Esophagus (tissue), 2 donors: ENCODE results near the gene MRRF. TPM values are rescaled to one million over a fixed set of nuclear protein-coding genes. Genes with fewer than 3 reads are reported as not detected.
A peak's percentile ranks its signal among the peaks of the same experiment; 100 is the strongest.

Experiments used
- H3K27ac ChIP-seq, 2 donors: one replicate each; pipeline ENCODE4 v1.5.1; 2013; ENCODE audit warnings: low read depth in 2 of 2, mild to moderate bottlenecking in 2 of 2, inconsistent platforms in 1 of 2, low read length in 1 of 2, moderate library complexity in 1 of 2
- H3K27me3 ChIP-seq, 2 donors: one replicate each; pipeline ENCODE4 v1.6.1; 2013; ENCODE audit warnings: low read length in 2 of 2, control low read depth in 1 of 2, mild to moderate bottlenecking in 1 of 2; ENCODE audit not compliant: insufficient read depth in 2 of 2, control insufficient read depth in 1 of 2
- H3K36me3 ChIP-seq, 2 donors: one replicate each; pipeline ENCODE4 v1.6.1; 2013; ENCODE audit warnings: low read length in 1 of 2; ENCODE audit not compliant: control insufficient read depth in 2 of 2, insufficient read depth in 2 of 2
- H3K4me1 ChIP-seq, 2 donors: one replicate each; pipeline ENCODE4 v1.6.1; 2013; ENCODE audit warnings: low read length in 1 of 2; ENCODE audit not compliant: control insufficient read depth in 2 of 2, insufficient read depth in 2 of 2
- H3K4me3 ChIP-seq, 2 donors: one replicate each; pipeline ENCODE4 v1.5.1; 2013; ENCODE audit warnings: low read length in 2 of 2, mild to moderate bottlenecking in 2 of 2, low read depth in 1 of 2, moderate library complexity in 1 of 2
- H3K9me3 ChIP-seq, 2 donors: one replicate each; pipeline ENCODE4 v1.6.1; 2013; ENCODE audit warnings: mild to moderate bottlenecking in 2 of 2, low read depth in 1 of 2, low read length in 1 of 2, moderate library complexity in 1 of 2; ENCODE audit not compliant: control insufficient read depth in 2 of 2, insufficient read depth in 1 of 2
- WGBS, 2 donors: extraction: QIAGEN DNeasy Blood & Tissue Kit; methylation state at CpG; one replicate each; pipeline ENCODE4 v1.1.7; 2013; 5-methylcytosine and 5-hydroxymethylcytosine counted together
- polyA plus RNA-seq, 2 donors: library from polyadenylated mRNA; stranded (reverse); fragments of 200-250 nt; gene quantifications; one replicate each; pipeline ENCODE4 v1.2.3, GENCODE V29; 2013
- donor health status: healthy with polysubstance abuse.
- donor health status: Bipolar disorder and iron deficiency.

The MRRF gene
- polyA plus RNA-seq, 2 donors: 22.4 to 36.3 TPM

DNA sequence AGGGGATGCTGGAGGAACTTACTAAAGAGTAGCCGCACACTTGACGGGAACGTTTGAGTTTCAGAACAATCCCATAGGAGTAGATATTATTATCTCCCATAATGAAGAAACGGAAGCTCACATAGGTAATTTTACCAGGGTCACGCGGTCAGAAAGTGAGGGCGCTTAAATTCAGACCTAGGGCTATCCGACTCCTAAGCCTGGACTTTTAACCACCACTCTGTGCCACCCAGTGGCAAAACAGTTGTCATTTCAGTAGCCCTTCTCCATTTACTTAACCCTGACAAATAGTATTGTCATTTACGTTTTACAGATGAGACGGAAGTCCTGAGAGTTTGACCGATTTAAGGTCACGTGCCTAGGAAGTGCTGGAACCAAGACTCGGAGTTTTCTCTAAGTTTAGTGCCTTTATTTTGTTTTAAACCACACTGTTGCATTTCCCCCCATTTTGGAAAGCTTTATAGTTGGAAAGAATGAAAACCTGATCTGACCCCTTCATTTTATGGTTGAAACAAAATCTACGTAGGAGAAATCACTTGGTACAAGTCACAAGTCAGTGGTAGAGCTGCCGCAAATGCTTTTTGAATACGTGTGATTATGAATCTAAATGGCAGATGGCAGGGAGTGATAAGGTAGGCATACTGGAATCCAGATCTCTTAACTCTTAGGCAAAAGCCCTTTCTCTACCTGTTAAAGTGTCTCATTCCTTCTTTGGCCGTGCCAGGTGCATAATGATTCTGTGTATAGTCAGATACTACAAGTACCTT is 650 bp downstream of the MRRF start:
- H3K4me1 ChIP-seq: peaks cover 0 to 6% of the 10 kb centered on the region in 2 donors

DNA sequence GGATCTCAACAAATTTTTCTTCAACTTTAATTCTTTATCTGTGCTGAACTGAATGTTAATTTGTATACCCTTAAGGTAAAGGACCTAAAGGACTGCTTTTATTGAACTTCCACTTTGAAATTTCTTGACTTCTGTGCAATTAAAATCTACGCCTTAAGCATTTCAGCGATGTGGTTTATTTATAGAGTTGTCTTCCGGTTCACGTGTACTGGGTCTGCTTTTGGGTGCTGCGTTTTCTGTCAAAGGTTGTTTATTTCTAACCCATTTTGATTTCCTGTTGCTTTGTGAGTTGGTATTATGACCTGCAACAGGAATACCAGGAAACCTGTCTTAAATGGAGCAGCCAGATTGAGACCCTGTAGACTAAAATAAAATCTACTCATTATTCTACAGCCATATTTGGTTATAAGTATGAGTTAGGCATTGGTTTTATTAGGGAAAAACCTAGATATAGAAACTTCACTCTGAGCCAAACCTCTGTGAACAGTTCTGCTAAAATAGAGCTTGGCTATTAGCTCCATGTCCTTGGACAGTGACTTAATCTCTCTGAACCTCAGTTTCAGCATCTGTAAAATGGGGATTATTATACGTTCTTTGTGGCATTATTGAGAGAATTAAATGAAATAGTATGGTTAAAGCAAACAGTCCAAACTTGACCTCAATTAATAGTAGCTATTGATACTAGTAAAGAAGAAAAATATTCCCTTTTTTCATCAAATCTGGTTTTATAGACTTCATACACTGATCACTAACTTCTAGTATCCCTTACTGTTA is 3.5 kb downstream of the MRRF start:
- WGBS, 2 donors: 81 to 87% methylated on average over 6 of the region's 6 CpGs
- Histone ChIP-seq H3K36me3 (peaks cover 0 to 5% of the 10 kb centered on the region in 2 donors), H3K27me3 (no peaks in the 10 kb centered on the region), H3K4me1 (no peaks in the 10 kb centered on the region), H3K4me3 (no peak overlapping the region), H3K27ac (no peak overlapping the region), H3K9me3 (no peaks in the 10 kb centered on the region)

More for the DNA sequence above, 650 bp downstream of the MRRF start:
- no peaks in the 10 kb centered on the region for H3K27me3 ChIP-seq
- H3K4me3 ChIP-seq: peak overlapping the region; percentile 72 to 87
- H3K27ac ChIP-seq: peak overlapping the region; percentile 88 to 94
- peaks cover 0 to 7% of the 10 kb centered on the region in 2 donors for H3K36me3 ChIP-seq
- 6 to 9% methylated on average over 17 of the region's 17 CpGs for WGBS, 2 donors
- H3K9me3 ChIP-seq: no peaks in the 10 kb centered on the region

DNA sequence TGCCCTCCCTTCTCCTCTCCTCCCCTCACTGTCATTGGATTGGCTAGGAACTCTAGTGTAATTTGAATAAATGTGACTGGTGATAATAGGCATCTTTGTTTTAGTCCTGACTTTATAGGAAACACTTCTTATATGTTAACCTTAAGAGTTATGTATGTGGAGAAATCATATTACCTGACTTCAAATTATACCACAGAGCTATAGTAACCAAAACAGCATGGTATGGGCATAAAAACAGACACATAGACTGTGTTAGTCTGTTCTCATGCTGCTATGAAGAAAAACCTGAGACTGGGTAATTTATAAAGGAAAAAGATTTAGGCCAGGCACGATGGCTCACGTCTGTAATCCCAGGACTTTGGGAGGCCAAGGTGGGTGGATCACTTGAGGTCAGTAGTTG is 9.4 kb downstream of the MRRF start:
- Histone ChIP-seq H3K9me3 (no peaks in the 10 kb centered on the region), H3K27ac (no peak overlapping the region), H3K36me3 (peaks cover 0 to 6% of the 10 kb centered on the region in 2 donors), H3K4me3 (no peak overlapping the region), H3K4me1 (no peaks in the 10 kb centered on the region), H3K27me3 (no peaks in the 10 kb centered on the region)
- 93 to 100% methylated on average over 2 of the region's 2 CpGs for WGBS, 2 donors

GRCh38 chr9:122276096-122276495 is 11.4 kb downstream of the MRRF start:
- no peak overlapping the region for H3K4me3 ChIP-seq
- WGBS, 2 donors: 91 to 95% methylated on average over 7 of the region's 7 CpGs
- no peaks in the 10 kb centered on the region for H3K27me3 ChIP-seq
- H3K4me1 ChIP-seq: no peaks in the 10 kb centered on the region
- H3K36me3 ChIP-seq: peaks cover 3 to 7% of the 10 kb centered on the region in 2 donors
- no peaks in the 10 kb centered on the region for H3K9me3 ChIP-seq
- no peak overlapping the region for H3K27ac ChIP-seq

- peaks cover 3 to 8% of the 10 kb centered on the region in 2 donors for H3K36me3 ChIP-seq
- H3K4me3 ChIP-seq: no peak overlapping the region
- H3K27me3 ChIP-seq: no peaks in the 10 kb centered on the region
- no peaks in the 10 kb centered on the region for H3K4me1 ChIP-seq
- no peaks in the 10 kb centered on the region for H3K9me3 ChIP-seq
- WGBS, 2 donors: 97 to 98% methylated on average over 10 of the region's 10 CpGs
- H3K27ac ChIP-seq: no peak overlapping the region
Measured at GRCh38 chr9:122277285-122277897, 12.7 kb downstream of the MRRF start.

GRCh38 chr9:122281368-122281767 is 16.7 kb downstream of the MRRF start:
- Histone ChIP-seq H3K4me3 (no peak overlapping the region), H3K36me3 (peaks cover 10 to 13% of the 10 kb centered on the region in 2 donors), H3K9me3 (no peaks in the 10 kb centered on the region), H3K4me1 (no peaks in the 10 kb centered on the region), H3K27ac (no peak overlapping the region), H3K27me3 (no peaks in the 10 kb centered on the region)
- 91 to 92% methylated on average over 5 of the region's 5 CpGs for WGBS, 2 donors

GRCh38 chr9:122286764-122287163 is 22.1 kb downstream of the MRRF start:
- no peaks in the 10 kb centered on the region for H3K4me1 ChIP-seq
- peaks cover 7 to 17% of the 10 kb centered on the region in 2 donors for H3K36me3 ChIP-seq
- H3K27me3 ChIP-seq: no peaks in the 10 kb centered on the region
- H3K4me3 ChIP-seq: no peak overlapping the region
- no peak overlapping the region for H3K27ac ChIP-seq
- no peaks in the 10 kb centered on the region for H3K9me3 ChIP-seq
- WGBS, 2 donors: 78 to 89% methylated on average over 1 of the region's 1 CpG

- Histone ChIP-seq H3K27me3 (no peaks in the 10 kb centered on the region), H3K36me3 (peaks cover 7 to 17% of the 10 kb centered on the region in 2 donors), H3K27ac (no peak overlapping the region), H3K4me3 (no peak overlapping the region), H3K4me1 (no peaks in the 10 kb centered on the region), H3K9me3 (no peaks in the 10 kb centered on the region)
- 82 to 86% methylated on average over 1 of the region's 1 CpG for WGBS, 2 donors
Measured at GRCh38 chr9:122287214-122287720, 22.6 kb downstream of the MRRF start.

GRCh38 chr9:122291458-122291857 is 26.8 kb downstream of the MRRF start:
- H3K4me3 ChIP-seq: no peak overlapping the region
- H3K27me3 ChIP-seq: no peaks in the 10 kb centered on the region
- no peaks in the 10 kb centered on the region for H3K9me3 ChIP-seq
- 85 to 90% methylated on average over 3 of the region's 3 CpGs for WGBS, 2 donors
- H3K27ac ChIP-seq: no peak overlapping the region
- H3K36me3 ChIP-seq: peaks cover 10 to 11% of the 10 kb centered on the region in 2 donors
- H3K4me1 ChIP-seq: no peaks in the 10 kb centered on the region
